Activated T-helper 1 cell treated with anti-CD3 and anti-CD28 coated beads, Interleukin-12 subunit alpha, Interleukin-12 subunit beta, Interleukin-2, Interleukin-4 antibody, amounts not matched to agents 30 ng/mL and 10 ng/mL and 1 ng/mL, durations not matched to agents 14 hours and 24 hours and 36 hours (primary cell): ENCODE data around the gene MTHFD2L. TPM values are rescaled to one million over a fixed set of nuclear protein-coding genes. Genes with fewer than 3 reads are reported as not detected.

Source experiments
- DNase-seq: peaks from one replicate; pipeline ENCODE4 v3.0.0; 2021; ENCODE audit warnings: low spot score
- H3K27ac Mint-ChIP-seq: one replicate; pipeline ENCODE4 v1.8.0; 2021; ENCODE audit warnings: mild to moderate bottlenecking, mixed read lengths
- H3K27me3 Mint-ChIP-seq: one replicate; pipeline ENCODE4 v1.8.0; 2022; ENCODE audit warnings: mild to moderate bottlenecking, moderate library complexity, mixed read lengths; ENCODE audit not compliant: insufficient read depth
- H3K36me3 Mint-ChIP-seq: one replicate; pipeline ENCODE4 v1.8.0; 2021; ENCODE audit warnings: low read depth, mixed read lengths
- H3K4me1 Mint-ChIP-seq: one replicate; pipeline ENCODE4 v1.8.0; 2021; ENCODE audit warnings: low read depth, mixed read lengths
- H3K4me3 Mint-ChIP-seq: one replicate; pipeline ENCODE4 v1.8.0; 2021; ENCODE audit warnings: mild to moderate bottlenecking, moderate library complexity, mixed read lengths
- H3K9me3 Mint-ChIP-seq: one replicate; pipeline ENCODE4 v1.8.0; 2021; ENCODE audit warnings: mixed read lengths
- intact Hi-C: fragments of 100-400 bp; cut with micrococcal nuclease; formaldehyde crosslinking; loops from one replicate; pipeline ENCODE4 v1.15.1; 2024
- total RNA-seq: library from RNA; stranded (reverse); gene quantifications from 2 replicates; pipeline ENCODE4 v1.2.3, GENCODE V29; 2022

MTHFD2L gene
- total RNA-seq = 8.9 and 9.9 TPM in 2 replicates

DNA sequence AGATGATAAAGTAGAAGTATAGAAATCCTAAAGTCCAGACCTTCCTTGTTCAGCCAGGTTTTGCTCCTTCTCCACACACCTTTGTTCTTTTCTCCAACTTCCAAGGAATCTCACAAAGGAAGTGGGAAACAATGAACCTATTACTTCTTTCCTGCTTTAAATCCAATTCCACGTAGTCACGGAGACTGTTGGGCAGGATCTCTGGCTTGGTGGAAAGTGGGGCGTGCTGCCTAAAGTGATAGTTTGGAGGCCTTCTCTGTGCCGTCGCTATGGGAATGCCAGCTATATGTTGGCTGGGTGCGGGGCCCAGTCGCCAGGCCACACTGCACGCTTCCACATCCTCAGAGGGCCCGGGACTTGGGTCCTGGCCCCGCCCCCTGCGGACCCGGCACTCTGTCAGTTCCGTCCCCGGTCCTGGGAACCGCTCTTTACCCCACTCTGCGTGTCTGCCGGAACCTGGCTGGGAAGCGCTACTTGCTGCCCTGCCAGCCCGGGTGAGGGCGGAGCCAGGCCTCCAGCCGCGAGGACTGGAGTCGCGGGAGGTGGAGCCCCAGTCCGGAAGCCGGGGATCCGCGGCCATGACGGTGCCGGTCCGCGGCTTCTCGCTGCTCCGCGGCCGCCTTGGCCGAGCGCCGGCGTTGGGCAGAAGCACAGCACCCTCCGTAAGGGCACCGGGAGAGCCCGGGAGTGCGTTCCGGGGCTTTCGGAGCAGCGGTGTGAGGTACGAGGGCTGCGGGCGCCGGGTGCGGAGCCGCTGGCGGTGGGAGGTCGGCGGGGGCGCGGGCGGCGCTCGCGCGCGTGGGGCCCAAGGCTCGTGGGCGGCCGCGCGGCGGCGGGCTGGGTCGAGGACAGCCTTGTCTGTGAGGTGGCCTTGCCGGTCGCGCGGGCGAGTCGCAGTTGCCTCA lies at the start of gene MTHFD2L:
Gene MTHFD2L, plus strand, starts transcription at position 558 of the 905 bp plus-strand sequence. Its CDS starts 21 bp downstream, at position 579.
- Mint-ChIP-seq H3K36me3 (peaks cover 18% of the 10 kb centered on the region), H3K27me3 (peaks cover 22% of the 10 kb centered on the region), H3K4me1 (peaks cover 30% of the 10 kb centered on the region), H3K4me3 (peak within 1 kb of the TSS; percentile 93), H3K9me3 (no peaks in the 10 kb centered on the region), H3K27ac (peak within 1 kb of the TSS; percentile 87)
- intact Hi-C loops = loop anchor here (2.0 to 10.0 kb wide), 5 partner anchors 287 to 1567 kb away; partner anchors contain the start of genes ANKRD17, AREG, COX18 and RCHY1
- DNase-seq = peak; percentile 80

DNA sequence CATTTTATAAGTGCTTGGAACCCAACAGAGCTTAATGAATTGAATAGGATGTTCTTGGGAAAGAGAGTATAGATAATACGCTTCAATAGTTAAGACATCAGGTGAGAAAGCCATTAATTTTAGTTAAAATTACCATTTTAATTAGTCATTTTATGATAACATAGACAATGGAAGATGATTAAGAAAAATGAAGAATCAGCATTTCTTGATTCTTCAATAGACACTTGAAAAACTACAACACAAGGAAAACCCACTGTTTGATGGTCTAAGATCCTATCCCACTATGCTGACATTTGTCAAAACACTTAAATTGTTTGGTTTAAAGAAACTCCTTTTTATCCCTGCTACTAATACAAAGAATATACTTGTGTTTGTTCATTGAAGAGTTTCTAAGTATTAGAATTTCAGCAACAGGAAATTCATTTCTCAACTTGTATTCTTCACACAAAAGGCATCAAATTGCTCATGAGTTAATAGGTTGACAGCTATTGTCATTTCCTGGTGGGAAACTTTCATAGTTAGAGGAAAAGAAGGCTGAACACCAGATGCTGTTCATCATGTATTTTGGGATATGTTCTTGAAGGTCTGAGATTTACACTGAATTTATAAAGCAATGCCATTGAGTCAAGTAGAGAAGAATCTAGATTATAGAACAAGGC lies 49.3 kb upstream of the MTHFD2L start:
- no peak overlapping the region for H3K4me3 Mint-ChIP-seq
- no peak for DNase-seq
- H3K36me3 Mint-ChIP-seq = no peaks in the 10 kb centered on the region
- intact Hi-C loops = no loop called here
- H3K27ac Mint-ChIP-seq = no peak overlapping the region
- peaks cover 9% of the 10 kb centered on the region for H3K27me3 Mint-ChIP-seq
- H3K9me3 Mint-ChIP-seq = no peaks in the 10 kb centered on the region
- H3K4me1 Mint-ChIP-seq = no peaks in the 10 kb centered on the region

DNA sequence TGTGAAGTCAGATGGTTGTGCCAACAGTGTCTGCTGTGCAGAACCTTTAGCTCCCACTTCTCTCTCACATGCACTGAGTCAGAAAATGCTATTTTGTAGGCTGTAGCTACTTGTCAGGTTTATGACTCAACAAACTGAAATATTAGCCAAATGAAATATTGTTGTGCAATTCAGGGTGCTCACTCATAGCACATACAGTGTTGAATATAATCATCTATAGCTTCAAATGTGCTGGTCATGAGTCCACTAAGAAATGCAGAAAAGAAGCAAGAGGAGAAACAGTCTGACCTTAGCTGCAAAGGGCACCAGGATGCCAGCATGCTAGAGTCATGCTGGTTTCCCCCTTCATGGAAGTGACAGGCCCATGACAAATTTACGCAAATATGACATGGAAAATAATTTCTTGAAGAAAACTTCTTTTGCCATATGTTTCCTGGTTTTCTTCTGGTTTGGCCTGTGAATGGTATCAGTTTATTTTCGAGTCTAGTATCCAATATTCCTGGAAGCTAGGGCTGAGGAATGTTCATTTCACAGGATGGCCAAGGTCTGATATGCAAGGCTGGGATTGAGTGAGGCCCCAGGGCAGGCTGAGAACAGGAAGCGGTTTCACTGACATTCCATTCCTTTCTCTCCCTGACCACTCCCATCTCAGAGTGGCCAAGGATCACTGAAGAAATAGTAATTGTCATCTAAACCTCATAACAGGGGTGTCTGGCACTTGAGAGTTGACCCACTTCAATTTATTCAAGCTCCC lies 48.6 kb upstream of the MTHFD2L start:
- H3K27ac Mint-ChIP-seq = no peak overlapping the region
- DNase-seq = no peak
- H3K36me3 Mint-ChIP-seq = no peaks in the 10 kb centered on the region
- H3K27me3 Mint-ChIP-seq = peaks cover 9% of the 10 kb centered on the region
- intact Hi-C loops = no loop called here
- H3K4me3 Mint-ChIP-seq = no peak overlapping the region
- H3K4me1 Mint-ChIP-seq = no peaks in the 10 kb centered on the region
- no peaks in the 10 kb centered on the region for H3K9me3 Mint-ChIP-seq

DNA sequence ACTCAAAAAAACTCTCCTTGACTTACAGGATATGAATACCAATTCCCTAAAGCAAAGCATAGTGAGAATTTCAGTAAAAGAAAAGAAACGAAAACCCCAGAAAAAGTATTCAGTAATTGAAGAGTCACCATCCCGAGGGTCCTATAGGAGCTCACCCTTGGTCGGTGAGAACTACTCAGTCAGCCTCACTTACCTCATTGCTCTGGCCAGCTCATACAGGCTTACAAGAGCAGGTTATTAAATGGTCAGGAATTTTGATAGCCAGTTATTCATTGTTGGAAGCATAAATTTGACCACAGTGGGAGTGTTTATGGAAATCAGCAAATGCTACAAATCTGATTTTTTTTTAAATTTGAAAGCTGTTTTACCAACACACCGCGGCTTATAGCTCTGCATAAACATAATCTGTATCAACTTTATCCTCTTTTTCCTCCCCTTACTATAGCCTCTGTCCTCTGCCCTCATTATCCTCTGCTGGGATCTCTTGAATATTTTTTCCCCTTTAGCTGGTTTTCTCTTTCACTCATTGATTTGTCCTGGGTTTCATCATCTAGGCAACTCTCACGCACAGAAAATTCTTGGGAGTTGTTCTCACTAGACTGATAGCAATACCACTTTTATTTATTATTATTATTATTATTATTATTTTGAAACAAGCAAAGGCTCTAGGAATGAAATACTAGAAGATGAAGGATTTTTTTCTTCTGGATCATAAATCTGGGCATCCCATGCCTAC lies 47.9 kb upstream of the MTHFD2L start:
- Mint-ChIP-seq H3K36me3 (no peaks in the 10 kb centered on the region), H3K27ac (no peak overlapping the region), H3K9me3 (no peaks in the 10 kb centered on the region), H3K4me3 (no peak overlapping the region), H3K4me1 (no peaks in the 10 kb centered on the region), H3K27me3 (peaks cover 9% of the 10 kb centered on the region)
- intact Hi-C loops = no loop called here
- no peak for DNase-seq

DNA sequence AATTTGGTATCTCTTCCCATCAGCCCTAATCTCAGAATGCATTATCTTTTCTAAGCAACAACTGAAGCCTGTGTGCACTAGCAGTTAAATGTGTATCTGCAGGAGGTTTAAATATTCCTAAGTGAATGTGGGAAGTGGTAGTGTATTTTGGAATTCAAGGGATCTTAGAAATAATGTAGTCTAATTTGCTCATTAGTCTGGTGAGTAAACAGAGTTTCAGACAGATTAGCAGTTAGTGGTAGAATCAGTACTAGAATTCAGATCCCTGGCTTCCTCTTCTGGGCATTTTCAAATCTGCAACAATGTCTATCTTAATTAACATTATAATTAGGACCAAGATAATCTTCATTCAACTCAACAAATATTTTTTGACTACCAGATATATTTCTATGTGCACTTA lies 47.2 kb upstream of the MTHFD2L start:
- peaks cover 5% of the 10 kb centered on the region for H3K27me3 Mint-ChIP-seq
- no peak for DNase-seq
- H3K4me3 Mint-ChIP-seq = no peak overlapping the region
- no peaks in the 10 kb centered on the region for H3K9me3 Mint-ChIP-seq
- no peak overlapping the region for H3K27ac Mint-ChIP-seq
- H3K36me3 Mint-ChIP-seq = no peaks in the 10 kb centered on the region
- H3K4me1 Mint-ChIP-seq = no peaks in the 10 kb centered on the region
- intact Hi-C loops = no loop called here

DNA sequence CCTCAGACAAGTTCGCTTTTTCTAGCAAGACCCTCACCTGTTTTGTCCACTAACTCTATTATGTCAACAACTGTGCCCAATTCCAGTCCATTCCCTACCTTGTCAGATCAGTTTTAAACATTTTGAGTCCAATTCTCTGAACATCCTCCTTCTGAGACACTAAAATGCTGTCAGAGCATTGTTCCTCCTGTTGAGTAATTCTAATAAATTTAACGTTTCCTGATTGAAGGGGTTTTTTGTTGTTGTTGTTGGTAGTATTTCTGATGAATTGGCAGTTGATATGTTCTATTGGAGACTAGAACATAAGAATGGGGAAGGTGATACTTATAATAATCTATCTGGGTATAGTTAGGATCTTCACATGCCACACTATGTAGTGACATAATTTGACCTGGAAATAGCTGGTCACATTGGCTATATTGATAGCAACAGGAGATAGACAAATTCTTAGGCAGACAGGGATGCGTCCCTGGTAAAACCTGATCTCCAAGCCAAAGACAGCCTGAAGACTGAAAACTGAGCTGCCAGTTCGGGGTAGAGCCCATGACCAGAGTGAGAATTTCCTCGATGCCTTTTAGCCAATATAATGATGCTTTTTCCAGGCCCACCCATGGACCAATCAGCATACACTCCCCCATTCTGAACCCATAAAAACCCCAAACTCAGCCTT lies 46.5 kb upstream of the MTHFD2L start:
- no peak for DNase-seq
- Mint-ChIP-seq H3K4me1 (no peaks in the 10 kb centered on the region), H3K4me3 (no peak overlapping the region), H3K27me3 (peaks cover 2% of the 10 kb centered on the region), H3K36me3 (no peaks in the 10 kb centered on the region), H3K9me3 (no peaks in the 10 kb centered on the region), H3K27ac (no peak overlapping the region)
- intact Hi-C loops = no loop called here

DNA sequence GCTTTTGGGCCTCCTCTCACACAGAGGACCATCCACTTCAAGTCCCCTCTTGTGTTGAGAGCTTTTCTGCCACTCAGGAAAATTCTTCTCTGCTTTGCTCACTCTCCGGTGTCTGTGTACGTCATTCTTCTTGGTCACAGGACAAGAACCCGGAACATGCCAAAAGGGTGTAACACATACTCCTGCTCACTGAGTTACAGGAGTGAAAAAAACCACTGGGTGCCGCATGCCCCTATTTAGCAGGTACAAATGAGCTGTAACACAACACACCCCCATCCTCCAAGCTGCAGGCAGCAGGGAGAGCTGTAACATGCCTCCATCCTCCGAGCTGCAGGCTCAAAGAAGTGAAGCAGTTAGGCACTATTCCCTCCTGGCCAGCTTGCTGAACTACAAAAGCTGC lies 45.9 kb upstream of the MTHFD2L start:
- DNase-seq = no peak
- H3K36me3 Mint-ChIP-seq = no peaks in the 10 kb centered on the region
- H3K27me3 Mint-ChIP-seq = peaks cover 2% of the 10 kb centered on the region
- no peak overlapping the region for H3K4me3 Mint-ChIP-seq
- no peaks in the 10 kb centered on the region for H3K9me3 Mint-ChIP-seq
- no peaks in the 10 kb centered on the region for H3K4me1 Mint-ChIP-seq
- H3K27ac Mint-ChIP-seq = no peak overlapping the region
- intact Hi-C loops = no loop called here

DNA sequence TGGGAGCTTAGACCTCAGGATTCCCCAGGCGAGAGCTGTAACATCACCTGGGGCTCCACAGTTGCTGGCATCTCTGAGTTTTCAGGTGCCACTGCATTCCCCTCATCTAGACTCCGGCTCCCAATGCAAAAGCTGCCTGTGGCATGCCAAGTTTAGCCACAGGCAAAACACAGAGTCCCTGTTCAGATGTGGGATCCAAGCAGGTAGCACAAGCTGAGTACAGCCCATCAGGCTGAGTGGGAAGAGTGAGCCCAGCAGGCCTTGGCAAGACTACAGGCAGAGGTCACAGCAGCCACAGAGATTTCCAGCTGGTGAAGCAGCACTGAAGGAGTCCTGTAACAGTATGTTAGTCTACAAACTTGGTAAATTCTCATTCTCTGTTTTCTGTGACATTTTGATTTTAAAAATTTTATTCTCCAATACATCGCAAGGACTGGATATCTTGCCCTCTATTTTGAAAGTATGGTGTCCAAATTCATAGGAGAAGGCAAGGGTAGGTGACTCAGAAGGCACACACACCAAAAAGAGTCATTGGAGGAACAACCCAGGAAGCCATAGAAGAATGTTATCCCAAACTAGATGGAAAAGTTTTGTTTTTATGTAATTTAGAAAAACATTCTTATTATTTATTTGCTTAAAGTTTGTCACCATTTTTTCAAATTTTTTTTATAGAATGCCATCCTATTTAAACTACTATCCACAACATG lies 45.4 kb upstream of the MTHFD2L start:
- no peak overlapping the region for H3K27ac Mint-ChIP-seq
- no peaks in the 10 kb centered on the region for H3K4me1 Mint-ChIP-seq
- DNase-seq = no peak
- H3K9me3 Mint-ChIP-seq = no peaks in the 10 kb centered on the region
- H3K4me3 Mint-ChIP-seq = no peak overlapping the region
- intact Hi-C loops = no loop called here
- H3K27me3 Mint-ChIP-seq = peaks cover 2% of the 10 kb centered on the region
- no peaks in the 10 kb centered on the region for H3K36me3 Mint-ChIP-seq

DNA sequence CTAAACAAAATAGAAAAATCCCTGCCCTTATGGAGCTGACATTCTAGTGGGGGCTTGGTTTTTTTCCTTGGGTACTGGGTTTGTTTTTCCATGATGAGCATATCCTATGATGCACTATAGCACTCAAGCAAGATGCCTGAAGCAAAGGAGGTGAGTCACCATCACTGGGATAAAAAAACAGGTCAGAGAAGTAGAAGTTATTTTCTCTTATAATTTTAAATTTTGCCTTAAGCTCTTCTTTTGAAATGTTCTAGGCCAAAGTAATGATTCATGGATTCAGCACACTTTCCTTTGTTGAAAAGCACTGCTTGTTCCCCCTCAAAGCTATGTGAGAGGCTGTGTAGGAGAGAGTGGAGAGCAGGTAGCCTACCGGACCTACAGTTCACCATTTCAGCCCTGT lies 43.7 kb upstream of the MTHFD2L start:
- Mint-ChIP-seq H3K36me3 (no peaks in the 10 kb centered on the region), H3K9me3 (no peaks in the 10 kb centered on the region), H3K4me1 (no peaks in the 10 kb centered on the region), H3K27me3 (peaks cover 2% of the 10 kb centered on the region), H3K4me3 (no peak overlapping the region), H3K27ac (no peak overlapping the region)
- intact Hi-C loops = no loop called here
- no peak for DNase-seq

DNA sequence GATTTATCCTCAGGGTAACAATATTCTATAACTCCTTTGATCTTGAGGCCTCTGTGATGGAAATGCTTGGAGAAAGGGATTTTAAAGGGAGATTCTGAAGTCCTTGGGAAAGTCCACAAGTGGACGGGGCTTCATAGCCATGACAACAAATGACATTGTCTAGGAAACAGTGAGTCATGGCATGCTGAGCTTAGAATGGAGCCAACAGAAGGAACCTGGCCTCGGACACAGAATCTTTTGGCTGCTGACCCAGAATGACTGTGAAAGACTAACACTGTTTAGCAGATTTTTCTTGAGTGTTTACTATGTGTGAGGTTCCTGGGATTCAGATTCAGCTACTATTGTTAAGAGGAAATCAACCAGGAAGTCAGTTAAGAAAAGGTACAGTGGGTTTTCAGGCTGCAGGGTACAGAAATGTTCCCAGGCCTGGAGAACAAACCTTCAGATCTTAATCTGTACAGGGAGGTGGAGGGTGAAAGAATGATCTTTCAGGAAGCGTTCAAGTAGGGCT lies 40.8 kb upstream of the MTHFD2L start:
- no peak for DNase-seq
- Mint-ChIP-seq H3K4me3 (no peak overlapping the region), H3K27ac (no peak overlapping the region), H3K9me3 (peaks cover 3% of the 10 kb centered on the region), H3K36me3 (no peaks in the 10 kb centered on the region), H3K4me1 (no peaks in the 10 kb centered on the region), H3K27me3 (peaks cover under 1% of the 10 kb centered on the region)
- intact Hi-C loops = no loop called here

DNA sequence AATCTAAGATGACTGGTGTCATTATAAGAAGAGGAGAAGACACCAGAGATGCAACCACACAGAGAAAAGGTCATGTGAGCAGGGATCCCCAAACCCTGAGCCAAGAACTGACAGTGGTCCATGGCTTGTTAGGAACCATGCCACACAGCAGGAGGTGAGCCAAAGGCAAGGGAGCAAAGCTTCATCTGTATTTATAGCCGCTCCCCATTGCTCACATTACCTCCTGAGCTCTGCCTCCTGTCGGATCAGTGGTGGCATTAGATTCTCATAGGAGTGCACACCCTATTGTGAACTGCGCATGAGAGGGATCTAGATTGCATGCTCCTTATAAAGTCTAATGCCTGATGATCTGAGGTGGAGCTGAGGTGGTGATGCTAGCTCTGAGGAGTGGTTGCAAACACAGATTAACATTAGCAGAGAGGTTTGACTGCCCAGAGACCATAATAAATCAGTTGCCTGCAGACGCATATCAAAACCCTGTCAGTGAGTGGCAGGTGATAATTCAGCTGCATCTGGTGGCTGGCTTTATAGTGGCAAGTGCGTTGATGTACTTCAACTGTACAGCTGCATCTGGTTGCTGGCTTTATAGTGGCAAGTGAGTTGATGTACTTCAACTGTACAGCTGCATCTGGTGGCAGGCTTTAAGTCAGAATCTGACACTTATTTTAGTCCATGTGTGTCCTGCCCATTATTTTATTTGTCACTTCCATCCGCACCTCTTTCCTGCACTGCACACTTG lies 39.1 kb upstream of the MTHFD2L start:
- DNase-seq = no peak

More for the DNA sequence above, 39.1 kb upstream of the MTHFD2L start:
- Mint-ChIP-seq H3K4me1 (no peaks in the 10 kb centered on the region), H3K9me3 (peaks cover 6% of the 10 kb centered on the region), H3K27me3 (peaks cover 3% of the 10 kb centered on the region), H3K4me3 (no peak overlapping the region), H3K27ac (no peak overlapping the region), H3K36me3 (no peaks in the 10 kb centered on the region)
- intact Hi-C loops = no loop called here
